ENCODE data around the gene SART1.
A peak's percentile ranks its signal among the peaks of the same experiment; 100 is the strongest.

SART1 gene

GRCh38 chr11:65919573-65920371 is 41.8 kb upstream of the SART1 start:
- Histone ChIP-seq H3K9ac (ENCODE audit: low read length) (peak overlapping the region; percentile 25), H3K4me1 (ENCODE audit: insufficient read depth, low read length) (peaks cover 45% of the 10 kb centered on the region), H3K36me3 (ENCODE audit: insufficient read depth, low read length) (peaks cover 22% of the 10 kb centered on the region), H3K4me3 (ENCODE audit: low read depth in 1 of 2, low read length in 2 of 2) (peak overlapping the region; percentile 77 to 92), H3K27me3 (ENCODE audit: control insufficient read depth in 1 of 2, insufficient read depth in 2 of 2, low read length in 2 of 2) (no peaks in the 10 kb centered on the region), H3K27ac (ENCODE audit: low read depth, low read length) (peak overlapping the region; percentile 91), H3K9me3 (ENCODE audit: low read length) (no peaks in the 10 kb centered on the region)

- H3K27ac ChIP-seq (ENCODE audit: low read depth, low read length): peak overlapping the region; percentile 91
- H3K9me3 ChIP-seq (ENCODE audit: low read length): no peaks in the 10 kb centered on the region
- H3K4me1 ChIP-seq (ENCODE audit: insufficient read depth, low read length): peaks cover 39% of the 10 kb centered on the region
- H3K4me3 ChIP-seq (ENCODE audit: low read depth in 1 of 2, low read length in 2 of 2): peak overlapping the region; percentile 77 to 92
- H3K9ac ChIP-seq (ENCODE audit: low read length): no peak overlapping the region
- peaks cover 22% of the 10 kb centered on the region for H3K36me3 ChIP-seq (ENCODE audit: insufficient read depth, low read length)
- no peaks in the 10 kb centered on the region for H3K27me3 ChIP-seq (ENCODE audit: control insufficient read depth in 1 of 2, insufficient read depth in 2 of 2, low read length in 2 of 2)
These were observed 41.1 kb upstream of the SART1 start for GRCh38 chr11:65920372-65920802.

GRCh38 chr11:65921033-65921555 is 40.4 kb upstream of the SART1 start:
- Histone ChIP-seq H3K27ac (ENCODE audit: low read depth, low read length) (no peak overlapping the region), H3K4me3 (ENCODE audit: low read depth in 1 of 2, low read length in 2 of 2) (peak overlapping the region in 1 of 2 donors; percentile 77), H3K36me3 (ENCODE audit: insufficient read depth, low read length) (peaks cover 22% of the 10 kb centered on the region), H3K9ac (ENCODE audit: low read length) (no peak overlapping the region), H3K4me1 (ENCODE audit: insufficient read depth, low read length) (peaks cover 33% of the 10 kb centered on the region), H3K27me3 (ENCODE audit: control insufficient read depth in 1 of 2, insufficient read depth in 2 of 2, low read length in 2 of 2) (no peaks in the 10 kb centered on the region), H3K9me3 (ENCODE audit: low read length) (no peaks in the 10 kb centered on the region)

GRCh38 chr11:65921876-65922275 is 39.7 kb upstream of the SART1 start:
- H3K4me3 ChIP-seq (ENCODE audit: low read depth in 1 of 2, low read length in 2 of 2): no peak overlapping the region
- H3K36me3 ChIP-seq (ENCODE audit: insufficient read depth, low read length): peaks cover 22% of the 10 kb centered on the region
- no peaks in the 10 kb centered on the region for H3K27me3 ChIP-seq (ENCODE audit: control insufficient read depth in 1 of 2, insufficient read depth in 2 of 2, low read length in 2 of 2)
- H3K27ac ChIP-seq (ENCODE audit: low read depth, low read length): no peak overlapping the region
- no peaks in the 10 kb centered on the region for H3K9me3 ChIP-seq (ENCODE audit: low read length)
- peaks cover 25% of the 10 kb centered on the region for H3K4me1 ChIP-seq (ENCODE audit: insufficient read depth, low read length)
- no peak overlapping the region for H3K9ac ChIP-seq (ENCODE audit: low read length)

- Histone ChIP-seq H3K27me3 (ENCODE audit: control insufficient read depth in 1 of 2, insufficient read depth in 2 of 2, low read length in 2 of 2) (no peaks in the 10 kb centered on the region), H3K36me3 (ENCODE audit: insufficient read depth, low read length) (peaks cover 22% of the 10 kb centered on the region), H3K4me3 (ENCODE audit: low read depth in 1 of 2, low read length in 2 of 2) (no peak overlapping the region), H3K4me1 (ENCODE audit: insufficient read depth, low read length) (peaks cover 18% of the 10 kb centered on the region), H3K27ac (ENCODE audit: low read depth, low read length) (no peak overlapping the region), H3K9ac (ENCODE audit: low read length) (no peak overlapping the region), H3K9me3 (ENCODE audit: low read length) (no peaks in the 10 kb centered on the region)
These were observed 39.0 kb upstream of the SART1 start for GRCh38 chr11:65922565-65922964.

GRCh38 chr11:65925397-65925796 is 36.1 kb upstream of the SART1 start:
- peaks cover 22% of the 10 kb centered on the region for H3K36me3 ChIP-seq (ENCODE audit: insufficient read depth, low read length)
- H3K27me3 ChIP-seq (ENCODE audit: control insufficient read depth in 1 of 2, insufficient read depth in 2 of 2, low read length in 2 of 2): no peaks in the 10 kb centered on the region
- no peak overlapping the region for H3K4me3 ChIP-seq (ENCODE audit: low read depth in 1 of 2, low read length in 2 of 2)

GRCh38 chr11:65927904-65928397 is 33.6 kb upstream of the SART1 start:
- Histone ChIP-seq H3K27me3 (ENCODE audit: control insufficient read depth in 1 of 2, insufficient read depth in 2 of 2, low read length in 2 of 2) (no peaks in the 10 kb centered on the region), H3K27ac (ENCODE audit: low read depth, low read length) (no peak overlapping the region), H3K4me1 (ENCODE audit: insufficient read depth, low read length) (no peaks in the 10 kb centered on the region), H3K9ac (ENCODE audit: low read length) (no peak overlapping the region), H3K9me3 (ENCODE audit: low read length) (no peaks in the 10 kb centered on the region), H3K36me3 (ENCODE audit: insufficient read depth, low read length) (peaks cover 6% of the 10 kb centered on the region), H3K4me3 (ENCODE audit: low read depth in 1 of 2, low read length in 2 of 2) (no peak overlapping the region)

More at GRCh38 chr11:65925397-65925796, 36.1 kb upstream of the SART1 start:
- peaks cover 7% of the 10 kb centered on the region for H3K4me1 ChIP-seq (ENCODE audit: insufficient read depth, low read length)
- no peak overlapping the region for H3K9ac ChIP-seq (ENCODE audit: low read length)
- H3K27ac ChIP-seq (ENCODE audit: low read depth, low read length): no peak overlapping the region
- H3K9me3 ChIP-seq (ENCODE audit: low read length): no peaks in the 10 kb centered on the region

GRCh38 chr11:65928667-65929066 is 32.9 kb upstream of the SART1 start:
- Histone ChIP-seq H3K36me3 (ENCODE audit: insufficient read depth, low read length) (no peaks in the 10 kb centered on the region), H3K27me3 (ENCODE audit: control insufficient read depth in 1 of 2, insufficient read depth in 2 of 2, low read length in 2 of 2) (no peaks in the 10 kb centered on the region), H3K9ac (ENCODE audit: low read length) (no peak overlapping the region), H3K4me3 (ENCODE audit: low read depth in 1 of 2, low read length in 2 of 2) (no peak overlapping the region), H3K4me1 (ENCODE audit: insufficient read depth, low read length) (no peaks in the 10 kb centered on the region), H3K9me3 (ENCODE audit: low read length) (no peaks in the 10 kb centered on the region), H3K27ac (ENCODE audit: low read depth, low read length) (no peak overlapping the region)

GRCh38 chr11:65931773-65932557 is 29.6 kb upstream of the SART1 start:
- Histone ChIP-seq H3K27ac (ENCODE audit: low read depth, low read length) (no peak overlapping the region), H3K36me3 (ENCODE audit: insufficient read depth, low read length) (no peaks in the 10 kb centered on the region), H3K9ac (ENCODE audit: low read length) (no peak overlapping the region), H3K4me1 (ENCODE audit: insufficient read depth, low read length) (no peaks in the 10 kb centered on the region), H3K27me3 (ENCODE audit: control insufficient read depth in 1 of 2, insufficient read depth in 2 of 2, low read length in 2 of 2) (no peaks in the 10 kb centered on the region), H3K4me3 (ENCODE audit: low read depth in 1 of 2, low read length in 2 of 2) (no peak overlapping the region), H3K9me3 (ENCODE audit: low read length) (no peaks in the 10 kb centered on the region)

- no peaks in the 10 kb centered on the region for H3K36me3 ChIP-seq (ENCODE audit: insufficient read depth, low read length)
- no peaks in the 10 kb centered on the region for H3K4me1 ChIP-seq (ENCODE audit: insufficient read depth, low read length)
- H3K27me3 ChIP-seq (ENCODE audit: control insufficient read depth in 1 of 2, insufficient read depth in 2 of 2, low read length in 2 of 2): no peaks in the 10 kb centered on the region
- no peak overlapping the region for H3K4me3 ChIP-seq (ENCODE audit: low read depth in 1 of 2, low read length in 2 of 2)
- no peaks in the 10 kb centered on the region for H3K9me3 ChIP-seq (ENCODE audit: low read length)
- H3K9ac ChIP-seq (ENCODE audit: low read length): no peak overlapping the region
- H3K27ac ChIP-seq (ENCODE audit: low read depth, low read length): no peak overlapping the region
These were observed 29.0 kb upstream of the SART1 start for GRCh38 chr11:65932558-65932919.

GRCh38 chr11:65934014-65934413 is 27.5 kb upstream of the SART1 start:
- no peak overlapping the region for H3K9ac ChIP-seq (ENCODE audit: low read length)
- no peak overlapping the region for H3K4me3 ChIP-seq (ENCODE audit: low read depth in 1 of 2, low read length in 2 of 2)
- H3K27ac ChIP-seq (ENCODE audit: low read depth, low read length): no peak overlapping the region
- no peaks in the 10 kb centered on the region for H3K36me3 ChIP-seq (ENCODE audit: insufficient read depth, low read length)
- H3K4me1 ChIP-seq (ENCODE audit: insufficient read depth, low read length): no peaks in the 10 kb centered on the region
- no peaks in the 10 kb centered on the region for H3K27me3 ChIP-seq (ENCODE audit: control insufficient read depth in 1 of 2, insufficient read depth in 2 of 2, low read length in 2 of 2)
- no peaks in the 10 kb centered on the region for H3K9me3 ChIP-seq (ENCODE audit: low read length)

Data from muscle layer of colon (tissue), 2 donors.